Activated naive CD4-positive, alpha-beta T cell treated with anti-CD3 and anti-CD28 coated beads for 36 hours (primary cell): ENCODE measurements around the gene CCDC187. TPM values are rescaled to one million over a fixed set of nuclear protein-coding genes. Genes with fewer than 3 reads are reported as not detected.

Source experiments
- CTCF ChIA-PET: fragments of 350-600 bp; sonication (Branson Sonifier 250); formaldehyde crosslinking; loops from one replicate; lab custom pipeline; 2021; ENCODE audit warnings: antibody characterized with exemption; lab: Charles Lee
- DNase-seq: peaks from one replicate; pipeline ENCODE4 v3.0.0-alpha.2; 2020
- H3K27ac Mint-ChIP-seq: one replicate; pipeline ENCODE4 v1.8.0; 2021; ENCODE audit warnings: mild to moderate bottlenecking, mixed read lengths
- H3K27me3 Mint-ChIP-seq: one replicate; pipeline ENCODE4 v1.8.0; 2021; ENCODE audit warnings: low read depth, mixed read lengths
- H3K36me3 Mint-ChIP-seq: one replicate; pipeline ENCODE4 v1.8.0; 2021; ENCODE audit warnings: low read depth, mixed read lengths
- H3K4me1 Mint-ChIP-seq: one replicate; pipeline ENCODE4 v1.8.0; 2021; ENCODE audit warnings: low read depth, mixed read lengths
- H3K4me3 Mint-ChIP-seq: one replicate; pipeline ENCODE4 v1.8.0; 2021; ENCODE audit warnings: mild to moderate bottlenecking, moderate library complexity, mixed read lengths
- H3K9me3 Mint-ChIP-seq: one replicate; pipeline ENCODE4 v1.8.0; 2021; ENCODE audit warnings: mixed read lengths
- intact Hi-C: fragments of 100-400 bp; cut with micrococcal nuclease; formaldehyde crosslinking; loops from one replicate; pipeline ENCODE4 v1.15.1; 2023
- total RNA-seq, 2 experiments: library from RNA; stranded (reverse); gene quantifications; one replicate each; pipeline ENCODE4 v1.2.3, GENCODE V29; 2021

CCDC187 gene
- total RNA-seq, 2 experiments from 2014 or later: not detected

DNA sequence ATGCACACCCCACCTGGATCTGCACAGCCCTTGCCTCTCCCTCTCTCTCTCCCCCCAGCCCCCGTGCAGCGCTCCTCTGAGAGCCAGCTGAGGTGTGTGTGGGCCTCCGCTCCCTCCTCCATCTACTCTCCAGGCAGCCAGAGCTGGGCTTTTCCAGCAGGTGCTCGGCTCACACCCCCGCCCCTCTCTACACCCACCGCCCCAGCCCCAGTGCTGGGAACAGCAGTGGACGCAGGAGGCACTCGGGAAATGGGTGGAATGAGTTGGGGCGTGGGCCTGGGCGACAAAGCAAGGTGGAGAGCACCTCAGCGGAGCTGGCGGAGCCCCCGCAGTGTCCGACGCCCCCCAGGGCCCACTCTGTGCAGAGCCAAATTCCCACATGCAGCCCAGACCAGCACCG lies 85.6 kb downstream of the CCDC187 start:
- Mint-ChIP-seq H3K4me1 (no peaks in the 10 kb centered on the region), H3K9me3 (no peaks in the 10 kb centered on the region), H3K36me3 (peaks cover 40% of the 10 kb centered on the region), H3K27me3 (no peaks in the 10 kb centered on the region), H3K4me3 (no peak overlapping the region), H3K27ac (no peak overlapping the region)
- DNase-seq: no peak
- intact Hi-C loops: no loop called here
- CTCF ChIA-PET: no interaction called here

DNA sequence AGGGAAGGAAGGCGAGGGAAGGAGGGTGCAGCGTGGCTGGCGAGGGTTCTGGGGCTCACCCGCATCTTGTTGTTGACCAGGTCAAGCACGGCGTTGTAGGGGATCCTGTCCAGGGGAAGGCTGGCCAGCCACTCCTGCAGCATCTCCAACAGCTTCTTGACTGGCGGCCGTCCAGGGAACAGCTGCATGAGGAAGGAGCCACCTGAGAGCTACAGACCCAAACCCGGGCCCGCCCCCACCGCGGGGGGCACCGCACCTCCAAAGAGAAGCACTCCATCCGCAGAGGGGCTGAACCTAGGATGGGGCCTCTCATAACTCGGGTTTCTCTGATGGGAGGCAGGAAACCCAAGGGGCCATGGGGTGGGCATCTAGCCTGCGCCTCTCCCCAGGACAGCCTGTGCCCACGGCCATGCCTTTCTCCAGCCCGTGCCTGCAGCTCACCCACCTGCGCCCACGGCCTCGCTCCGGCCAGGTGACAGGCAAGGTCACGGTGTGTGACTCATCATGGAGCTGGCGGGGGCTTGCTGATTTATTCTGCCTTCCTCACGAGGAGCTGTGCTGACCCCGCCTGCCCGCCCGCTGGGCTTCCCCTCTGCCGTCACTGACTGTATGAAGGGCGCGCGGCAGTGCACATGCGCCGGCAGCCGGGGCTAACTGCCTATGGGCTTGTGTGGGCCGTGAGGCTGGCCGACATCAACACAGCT lies 87.2 kb downstream of the CCDC187 start:
- no peak overlapping the region for H3K27ac Mint-ChIP-seq
- peaks cover 45% of the 10 kb centered on the region for H3K36me3 Mint-ChIP-seq
- no peaks in the 10 kb centered on the region for H3K9me3 Mint-ChIP-seq
- H3K4me3 Mint-ChIP-seq: no peak overlapping the region
- CTCF ChIA-PET: interaction anchor here (0.7 to 1.0 kb wide), 4 partner anchors 10 to 51 kb away, joined by 3 read pairs; no protein-coding TSS in a partner anchor
- DNase-seq: no peak
- no peaks in the 10 kb centered on the region for H3K4me1 Mint-ChIP-seq
- intact Hi-C loops: no loop called here
- H3K27me3 Mint-ChIP-seq: no peaks in the 10 kb centered on the region

DNA sequence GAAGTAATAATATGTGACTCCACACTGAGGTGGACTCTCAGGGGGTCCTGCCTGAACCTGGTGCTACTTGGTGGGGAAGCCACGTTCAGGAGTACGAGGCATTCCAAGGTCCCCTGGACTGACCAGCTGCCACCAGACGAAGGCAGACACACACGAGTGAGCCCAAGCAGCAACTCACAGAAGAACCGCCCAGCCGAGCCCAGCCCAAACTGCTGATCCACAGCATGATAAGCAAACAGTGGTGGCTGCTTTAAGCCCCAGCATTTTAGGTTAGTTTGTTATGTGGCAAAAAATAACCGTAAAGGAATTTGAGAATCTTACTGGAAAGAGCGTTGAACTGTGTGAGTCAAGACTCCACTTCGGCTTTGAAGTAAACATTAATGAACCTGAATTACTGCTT lies 90.2 kb downstream of the CCDC187 start:
- Mint-ChIP-seq H3K27me3 (no peaks in the 10 kb centered on the region), H3K4me3 (no peak overlapping the region), H3K9me3 (no peaks in the 10 kb centered on the region), H3K4me1 (no peaks in the 10 kb centered on the region), H3K36me3 (peaks cover 42% of the 10 kb centered on the region), H3K27ac (no peak overlapping the region)
- CTCF ChIA-PET: no interaction called here
- intact Hi-C loops: no loop called here
- no peak for DNase-seq

DNA sequence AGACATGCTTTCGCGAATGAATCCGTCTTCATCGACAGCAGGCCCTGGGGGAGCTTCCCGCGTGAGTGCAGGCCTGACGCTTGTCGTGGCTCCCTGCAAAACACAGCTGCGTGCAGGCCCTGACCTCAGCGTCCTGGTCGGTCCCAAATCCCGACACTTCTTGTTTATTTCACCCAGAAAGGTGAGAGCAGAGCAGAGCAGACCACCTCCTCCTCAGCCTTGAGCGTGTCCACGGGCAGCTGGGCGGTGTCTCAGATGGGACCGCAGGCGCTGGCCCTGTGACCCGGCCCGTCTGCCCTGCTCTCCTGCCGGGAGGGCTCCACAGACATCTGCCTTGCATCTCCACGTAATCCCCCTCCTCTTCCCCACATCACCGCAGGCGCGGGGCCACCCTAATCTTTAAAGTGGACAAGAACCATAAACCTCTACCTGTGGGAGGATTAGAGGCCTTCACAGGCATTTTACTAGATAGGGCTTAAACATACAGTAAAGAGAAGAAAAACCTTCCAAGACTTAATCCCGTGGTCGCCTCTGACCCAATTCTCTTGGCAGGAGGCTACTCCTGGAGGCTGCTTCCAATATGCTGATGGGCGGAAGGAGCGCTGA lies 91.4 kb downstream of the CCDC187 start:
- no peak overlapping the region for H3K27ac Mint-ChIP-seq
- intact Hi-C loops: no loop called here
- H3K4me1 Mint-ChIP-seq: no peaks in the 10 kb centered on the region
- H3K27me3 Mint-ChIP-seq: no peaks in the 10 kb centered on the region
- no peak for DNase-seq
- no peaks in the 10 kb centered on the region for H3K9me3 Mint-ChIP-seq
- CTCF ChIA-PET: interaction anchor here (0.5 kb wide), 1 partner anchor 78 kb away, joined by 3 read pairs; no protein-coding TSS in a partner anchor
- H3K4me3 Mint-ChIP-seq: no peak overlapping the region
- peaks cover 43% of the 10 kb centered on the region for H3K36me3 Mint-ChIP-seq

DNA sequence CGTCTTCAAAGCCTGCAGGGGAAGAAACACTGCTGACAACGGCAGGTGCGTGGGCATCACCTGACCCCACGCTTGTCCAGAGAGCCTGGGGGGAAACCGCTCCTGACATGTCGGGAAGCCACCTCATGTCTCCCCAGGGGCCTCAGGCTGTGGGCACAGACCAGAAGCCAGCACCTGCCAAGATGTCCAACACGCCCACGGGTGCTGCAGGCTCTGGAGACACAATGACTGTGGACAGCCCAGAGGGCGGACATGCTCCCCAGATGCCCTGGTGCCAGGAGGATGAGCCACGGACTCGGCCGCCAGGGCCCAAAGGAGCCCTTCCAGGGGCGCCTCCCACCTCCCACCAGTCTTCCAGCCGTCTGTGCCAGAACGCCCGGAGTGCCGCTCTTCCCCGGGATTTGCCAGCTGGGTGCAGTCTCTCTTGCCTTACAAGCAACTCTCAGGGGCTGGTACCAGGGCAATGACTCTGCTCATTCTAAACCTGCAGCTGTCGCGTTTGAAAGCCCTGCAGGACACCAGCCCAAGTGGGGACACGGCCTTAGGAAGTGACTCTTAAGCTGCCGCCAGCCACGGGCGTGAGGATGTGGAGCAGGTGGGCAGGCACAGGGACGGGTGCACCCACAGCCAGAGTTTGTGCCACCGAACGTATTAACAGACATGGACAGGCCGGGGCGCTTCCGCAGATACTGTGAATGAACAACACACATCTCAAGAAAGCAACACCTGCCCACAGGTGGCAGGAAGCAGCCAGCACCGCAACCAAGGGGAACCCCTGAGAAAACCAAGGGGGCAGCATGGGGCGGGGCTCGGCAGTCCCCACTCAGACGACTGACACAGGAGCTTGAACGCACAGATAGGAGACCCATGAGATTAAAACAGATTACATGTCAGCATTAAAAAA lies 92.2 kb downstream of the CCDC187 start:
- Mint-ChIP-seq H3K27ac (no peak overlapping the region), H3K4me3 (no peak overlapping the region), H3K9me3 (no peaks in the 10 kb centered on the region), H3K27me3 (no peaks in the 10 kb centered on the region), H3K36me3 (peaks cover 47% of the 10 kb centered on the region), H3K4me1 (no peaks in the 10 kb centered on the region)
- CTCF ChIA-PET: interaction anchor here (0.5 kb wide), 1 partner anchor 77 kb away, joined by 3 read pairs; no protein-coding TSS in a partner anchor
- DNase-seq: no peak
- intact Hi-C loops: no loop called here

DNA sequence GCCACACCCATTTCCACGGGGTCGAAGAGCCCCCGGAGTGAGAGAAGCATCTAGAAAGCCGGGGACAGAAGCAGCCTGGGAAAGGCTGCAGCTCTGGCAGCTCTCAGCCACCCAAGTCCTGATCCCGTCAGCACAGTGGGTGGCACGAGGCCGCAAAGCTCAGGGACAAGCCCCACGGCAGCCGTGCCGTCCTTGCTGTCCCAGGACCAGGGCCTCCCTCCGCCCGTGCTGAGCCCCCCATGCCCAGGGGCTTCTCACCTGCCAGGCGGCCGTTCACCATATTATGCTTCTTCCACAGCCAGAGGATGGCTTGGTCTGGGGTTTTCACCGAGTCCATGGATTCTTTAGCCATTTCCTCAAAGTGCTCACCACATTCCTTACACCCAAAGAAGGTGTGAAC lies 92.9 kb downstream of the CCDC187 start:
- Mint-ChIP-seq H3K36me3 (peaks cover 50% of the 10 kb centered on the region), H3K9me3 (no peaks in the 10 kb centered on the region), H3K4me1 (peaks cover 1% of the 10 kb centered on the region), H3K4me3 (no peak overlapping the region), H3K27me3 (no peaks in the 10 kb centered on the region), H3K27ac (no peak overlapping the region)
- CTCF ChIA-PET: no interaction called here
- intact Hi-C loops: no loop called here
- no peak for DNase-seq

DNA sequence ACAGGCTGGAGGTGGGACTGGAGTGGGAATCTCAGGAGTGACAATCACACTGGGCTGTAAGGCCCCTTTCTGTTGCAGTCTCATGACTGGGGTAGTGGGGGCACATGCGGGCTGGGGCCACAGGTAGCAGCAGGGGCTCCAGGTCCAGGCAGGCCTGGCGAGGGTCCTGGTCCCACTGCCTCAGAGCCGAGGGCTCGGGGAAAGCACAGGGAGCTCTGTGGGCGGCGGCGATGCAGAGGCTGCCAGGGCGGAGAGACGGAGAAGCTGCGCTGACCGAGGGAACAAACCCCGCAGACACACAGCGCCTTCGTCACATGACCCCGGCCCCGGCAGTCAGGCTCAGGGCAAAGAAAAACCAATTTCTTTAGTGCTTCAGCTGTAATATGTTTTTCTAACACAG lies 93.6 kb downstream of the CCDC187 start:
- H3K4me1 Mint-ChIP-seq: peaks cover 2% of the 10 kb centered on the region
- no peaks in the 10 kb centered on the region for H3K9me3 Mint-ChIP-seq
- peaks cover 44% of the 10 kb centered on the region for H3K36me3 Mint-ChIP-seq
- no peak overlapping the region for H3K4me3 Mint-ChIP-seq
- no peaks in the 10 kb centered on the region for H3K27me3 Mint-ChIP-seq
- H3K27ac Mint-ChIP-seq: no peak overlapping the region
- no peak for DNase-seq
- CTCF ChIA-PET: no interaction called here
- intact Hi-C loops: no loop called here

DNA sequence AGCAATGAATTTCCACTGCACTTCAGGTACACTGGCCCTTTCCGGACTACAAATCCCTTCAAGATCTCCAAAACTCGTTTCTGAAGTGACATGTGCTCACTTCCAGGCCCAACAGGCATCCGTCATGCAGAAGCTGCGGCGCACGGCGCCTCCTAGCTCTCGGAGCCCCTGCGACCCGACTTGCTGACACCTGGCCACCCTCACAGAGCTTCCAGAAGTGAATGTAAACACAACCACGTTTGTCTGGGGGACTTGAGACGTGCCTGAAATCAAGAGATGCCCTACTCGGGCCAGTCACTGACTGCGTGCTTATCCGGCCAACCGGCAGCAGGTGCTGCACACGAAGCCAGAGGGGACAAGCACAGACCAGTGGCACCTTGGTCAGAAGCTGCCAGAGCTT lies 94.1 kb downstream of the CCDC187 start:
- Mint-ChIP-seq H3K27ac (no peak overlapping the region), H3K9me3 (no peaks in the 10 kb centered on the region), H3K36me3 (peaks cover 40% of the 10 kb centered on the region), H3K4me3 (no peak overlapping the region), H3K27me3 (no peaks in the 10 kb centered on the region), H3K4me1 (peaks cover 2% of the 10 kb centered on the region)
- intact Hi-C loops: no loop called here
- CTCF ChIA-PET: no interaction called here
- DNase-seq: no peak

DNA sequence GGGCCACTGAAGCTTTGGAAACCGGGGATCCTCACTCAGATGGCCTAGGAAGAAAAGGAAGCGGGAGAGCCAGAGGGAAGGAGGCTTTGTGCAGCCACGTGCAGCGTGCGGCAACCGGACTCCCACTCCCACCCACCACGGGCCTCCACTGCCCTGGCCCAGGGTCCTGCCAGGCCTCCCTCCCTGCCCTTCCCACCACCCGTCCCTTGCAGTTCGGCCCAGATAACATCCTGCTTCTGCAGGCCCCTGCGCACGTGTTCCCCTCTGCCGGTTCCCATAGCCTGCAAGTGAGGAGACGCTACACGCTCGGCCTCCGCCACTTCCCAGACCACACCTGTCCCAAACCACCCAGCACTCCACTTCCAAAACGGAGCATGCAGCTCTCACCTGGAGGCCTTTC lies 94.7 kb downstream of the CCDC187 start:
- CTCF ChIA-PET: no interaction called here
- intact Hi-C loops: no loop called here
- H3K36me3 Mint-ChIP-seq: peaks cover 34% of the 10 kb centered on the region
- no peak for DNase-seq
- H3K4me3 Mint-ChIP-seq: no peak overlapping the region
- H3K27ac Mint-ChIP-seq: no peak overlapping the region
- H3K27me3 Mint-ChIP-seq: peaks cover 1% of the 10 kb centered on the region
- H3K4me1 Mint-ChIP-seq: peaks cover 2% of the 10 kb centered on the region
- no peaks in the 10 kb centered on the region for H3K9me3 Mint-ChIP-seq

DNA sequence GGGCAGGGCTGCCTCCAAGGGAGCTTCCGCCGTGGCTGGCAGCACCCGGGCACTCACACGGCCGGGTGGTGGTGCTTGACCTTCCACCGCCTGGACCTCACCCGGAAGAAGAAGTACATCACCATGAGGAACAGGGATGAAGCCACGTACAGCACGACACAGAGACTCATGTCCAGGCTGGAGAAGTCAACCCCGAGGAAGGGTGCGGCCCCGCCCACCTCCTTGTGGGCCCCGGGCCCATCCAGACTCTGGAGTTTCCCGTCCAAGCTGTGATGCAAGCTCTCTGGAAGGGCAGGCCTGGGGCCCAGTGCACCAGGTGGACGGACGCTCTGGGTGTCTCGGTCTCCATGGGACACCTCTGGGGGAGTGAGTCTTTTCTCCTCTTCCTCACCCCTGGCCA lies 95.2 kb downstream of the CCDC187 start:
- Mint-ChIP-seq H3K9me3 (no peaks in the 10 kb centered on the region), H3K27me3 (peaks cover 7% of the 10 kb centered on the region), H3K36me3 (peaks cover 30% of the 10 kb centered on the region), H3K4me3 (no peak overlapping the region), H3K4me1 (peaks cover 2% of the 10 kb centered on the region), H3K27ac (no peak overlapping the region)
- CTCF ChIA-PET: no interaction called here
- DNase-seq: no peak
- intact Hi-C loops: no loop called here

DNA sequence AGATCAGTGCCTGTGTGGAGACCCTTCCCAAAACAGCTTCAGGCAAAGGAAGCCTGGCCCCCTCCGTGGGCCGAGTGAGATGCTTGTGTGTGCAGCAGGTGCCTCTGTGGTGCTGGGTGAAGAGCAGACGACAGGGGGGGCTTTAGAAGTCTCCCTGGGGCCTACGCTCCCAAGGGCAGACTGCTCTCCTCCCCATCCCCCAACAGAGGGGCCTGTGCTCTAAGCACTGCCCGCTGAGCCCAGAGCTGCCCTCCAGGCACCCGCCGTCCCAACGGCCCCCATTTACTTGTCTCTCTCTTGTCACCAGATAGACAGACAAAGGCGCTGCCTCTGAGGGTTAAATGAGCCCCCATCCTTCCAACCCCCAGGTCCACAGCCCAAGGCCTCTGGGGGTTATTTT lies 96.3 kb downstream of the CCDC187 start:
- intact Hi-C loops: no loop called here
- Mint-ChIP-seq H3K4me3 (no peak overlapping the region), H3K27me3 (peaks cover 12% of the 10 kb centered on the region), H3K4me1 (peaks cover 2% of the 10 kb centered on the region), H3K27ac (no peak overlapping the region), H3K36me3 (peaks cover 21% of the 10 kb centered on the region), H3K9me3 (no peaks in the 10 kb centered on the region)
- DNase-seq: no peak
- CTCF ChIA-PET: no interaction called here

DNA sequence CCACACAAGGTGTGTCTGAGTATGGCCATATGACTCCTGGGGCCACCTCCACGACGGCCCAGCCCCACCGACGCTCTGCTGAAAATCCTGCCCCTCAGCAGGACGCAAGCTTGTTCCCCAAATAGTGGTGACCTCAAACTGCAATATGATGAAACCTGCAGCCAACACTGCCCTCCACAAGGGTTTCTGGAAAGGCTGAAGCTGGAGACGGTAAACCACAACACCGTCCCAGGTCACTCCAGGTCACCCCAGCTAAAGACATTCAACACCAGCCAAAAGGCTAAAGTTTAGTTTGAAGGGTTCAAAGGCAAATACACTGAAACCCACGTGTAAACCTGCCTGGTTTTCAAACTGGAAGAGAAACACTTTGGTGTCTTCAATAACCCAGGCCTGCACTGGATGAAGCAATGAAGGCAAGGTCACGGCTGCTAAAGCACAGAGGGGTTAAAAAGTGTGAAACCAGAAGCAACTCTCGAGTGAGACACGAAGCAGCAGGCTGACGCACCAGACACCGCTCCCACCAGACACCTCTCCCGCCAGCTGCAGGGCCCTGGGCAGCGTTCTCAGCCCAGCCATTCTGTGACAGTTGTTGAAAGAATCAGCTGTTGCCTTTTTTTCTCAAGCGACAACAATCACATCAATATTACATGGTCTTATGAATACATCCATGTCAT lies 97.2 kb downstream of the CCDC187 start:
- CTCF ChIA-PET: interaction anchor here (1.2 kb wide), 1 partner anchor 10 kb away, joined by 3 read pairs; no protein-coding TSS in a partner anchor
- no peak for DNase-seq
- H3K27me3 Mint-ChIP-seq: peaks cover 12% of the 10 kb centered on the region
- intact Hi-C loops: no loop called here
- H3K4me1 Mint-ChIP-seq: peaks cover 2% of the 10 kb centered on the region
- H3K27ac Mint-ChIP-seq: no peak overlapping the region
- no peak overlapping the region for H3K4me3 Mint-ChIP-seq
- peaks cover 15% of the 10 kb centered on the region for H3K36me3 Mint-ChIP-seq
- no peaks in the 10 kb centered on the region for H3K9me3 Mint-ChIP-seq
